ENCODE results near the gene RBM26.

RBM26 gene

DNA sequence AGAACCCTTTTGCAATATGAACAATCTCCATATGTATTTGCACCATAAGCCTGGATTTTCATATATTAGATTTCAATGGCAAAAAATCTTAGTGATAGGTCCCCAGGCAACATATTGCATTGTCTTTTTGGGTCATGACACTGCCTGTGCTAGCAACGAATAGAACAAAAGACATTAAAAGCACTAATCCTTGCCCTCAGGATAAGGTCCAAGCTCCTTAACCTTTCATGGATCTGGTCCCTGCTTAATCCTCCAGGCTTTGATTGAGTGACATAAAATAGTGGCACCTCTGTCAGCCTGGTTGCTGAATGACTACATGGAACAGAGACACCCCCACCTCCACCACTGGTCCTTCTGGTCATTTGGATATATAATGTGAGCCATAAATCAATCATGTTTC is 134.4 kb downstream of the RBM26 start:
- DNase-seq = no peak

GRCh38 chr13:79270859-79271258 is 135.2 kb downstream of the RBM26 start:
- no peak for DNase-seq

Data from NCI-H1092 (cell line).